GM18505 (cell line): Measurements from ENCODE around the gene THOC2.
"Not testable (repeated sequence)": the region's sequence is repeated elsewhere in the genome, so short reads cannot be mapped to it uniquely, and the experiment has no call there.

ENCODE experiments used
- ATAC-seq: cut with Tn5 transposase; IDR thresholded peaks from one replicate; pipeline ENCODE4 v1.9.1; 2021; ENCODE audit not compliant: unreplicated experiment
- POLR2A ChIP-seq: IDR thresholded peaks from 4 replicates; pipeline ENCODE4 v1.6.1; 2011; ENCODE audit warnings: borderline replicate concordance; ENCODE audit not compliant: insufficient read depth, insufficient read length; ENCODE audit errors: extremely low read depth

THOC2 gene

GRCh38 chrX:123603491-123603890 lies 129.4 kb downstream of the THOC2 start:
- no peak for ATAC-seq
- no peak for TF ChIP-seq POLR2A

DNA sequence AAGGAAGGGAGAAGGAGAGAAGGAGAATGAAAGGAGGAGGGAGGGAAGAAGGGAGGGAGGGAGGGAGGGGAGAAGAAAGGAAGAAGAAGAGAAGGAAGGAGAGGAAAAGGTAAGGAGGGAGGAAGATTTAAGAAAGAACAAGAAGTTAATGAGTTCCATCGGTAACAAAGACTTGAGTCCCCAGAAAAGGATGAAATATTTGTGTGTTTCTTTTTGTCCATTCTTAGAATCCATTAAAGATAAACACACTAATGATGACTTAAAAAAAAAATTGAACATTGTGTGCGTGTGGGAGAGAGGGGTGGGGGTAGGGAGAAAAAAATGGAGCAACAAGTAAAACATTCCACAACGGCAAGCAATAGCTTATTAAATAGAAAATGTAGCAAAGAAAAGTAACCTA lies 131.4 kb downstream of the THOC2 start:
- no peak for ATAC-seq

GRCh38 chrX:123600181-123600580 lies 132.7 kb downstream of the THOC2 start:
- TF ChIP-seq POLR2A: no peak
- no peak for ATAC-seq

More for the DNA sequence above, 131.4 kb downstream of the THOC2 start:
- no peak for TF ChIP-seq POLR2A

GRCh38 chrX:123590842-123591486 lies 141.9 kb downstream of the THOC2 start:
- peak; percentile 60 for ATAC-seq
- no peak for TF ChIP-seq POLR2A

- TF ChIP-seq POLR2A: no peak
These were observed 144.1 kb downstream of the THOC2 start for GRCh38 chrX:123588723-123589122.

DNA sequence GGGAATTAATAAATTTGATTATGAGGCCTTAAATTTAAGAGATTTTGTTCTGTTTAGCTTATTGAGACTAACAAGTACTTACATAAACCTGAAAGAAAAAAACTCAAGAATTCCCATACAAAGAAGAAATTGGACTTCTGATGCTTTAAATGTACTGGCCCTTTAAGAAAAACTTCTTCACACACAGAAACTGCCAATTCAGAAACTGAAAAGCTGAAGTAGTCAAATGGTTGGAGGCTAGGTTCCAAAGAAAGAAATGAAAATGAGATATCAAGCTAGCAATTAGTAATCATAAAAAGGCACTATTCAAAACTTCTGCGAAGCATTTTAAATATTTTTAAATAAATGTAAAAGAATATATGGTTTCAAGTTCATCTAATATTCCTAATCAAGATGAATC lies 151.3 kb downstream of the THOC2 start:
- peak; percentile 58 for ATAC-seq
- no peak for TF ChIP-seq POLR2A

More at GRCh38 chrX:123588723-123589122, 144.1 kb downstream of the THOC2 start:
- no peak for ATAC-seq

DNA sequence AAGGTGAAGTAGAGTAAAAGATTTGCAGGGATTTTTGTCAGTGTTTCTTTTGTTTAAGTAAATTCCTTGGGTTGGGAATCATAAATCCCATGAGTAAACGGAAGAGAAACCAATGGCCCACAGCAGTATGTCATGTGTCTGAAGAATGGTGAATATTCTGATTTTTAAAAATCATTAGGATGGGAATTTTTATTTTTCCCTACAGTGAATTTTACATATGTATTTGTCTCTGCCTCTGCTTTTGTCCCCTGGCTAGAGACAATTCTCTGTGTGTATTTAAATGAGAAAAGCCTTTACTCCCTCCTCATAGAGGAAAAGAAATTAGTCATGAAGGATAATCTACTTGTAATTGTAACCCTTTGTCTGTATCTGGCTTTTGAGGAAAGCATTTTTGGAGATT lies 152.1 kb downstream of the THOC2 start:
- no peak for ATAC-seq

DNA sequence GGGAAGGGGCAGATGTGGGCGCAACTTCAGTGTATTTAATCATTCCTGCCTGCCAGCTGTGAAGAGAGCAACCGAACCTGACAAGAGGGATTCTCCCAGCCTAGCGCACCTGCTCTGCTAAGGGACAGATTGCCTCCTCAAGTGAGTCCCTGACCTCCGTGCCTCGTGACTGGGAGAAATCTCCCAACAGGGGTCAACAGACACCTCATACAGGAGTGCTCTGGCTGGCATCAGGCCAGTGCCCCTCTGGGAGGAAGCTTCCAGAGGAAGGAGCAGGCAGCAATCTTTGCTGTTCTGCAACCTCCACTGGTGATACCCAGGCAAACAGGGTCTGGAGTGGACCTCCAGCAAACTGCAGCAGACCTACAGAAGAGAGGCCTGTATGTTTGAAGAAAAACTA lies 158.8 kb downstream of the THOC2 start:
- ATAC-seq: not testable (repeated sequence)

More for the DNA sequence above, 152.1 kb downstream of the THOC2 start:
- TF ChIP-seq POLR2A: no peak

DNA sequence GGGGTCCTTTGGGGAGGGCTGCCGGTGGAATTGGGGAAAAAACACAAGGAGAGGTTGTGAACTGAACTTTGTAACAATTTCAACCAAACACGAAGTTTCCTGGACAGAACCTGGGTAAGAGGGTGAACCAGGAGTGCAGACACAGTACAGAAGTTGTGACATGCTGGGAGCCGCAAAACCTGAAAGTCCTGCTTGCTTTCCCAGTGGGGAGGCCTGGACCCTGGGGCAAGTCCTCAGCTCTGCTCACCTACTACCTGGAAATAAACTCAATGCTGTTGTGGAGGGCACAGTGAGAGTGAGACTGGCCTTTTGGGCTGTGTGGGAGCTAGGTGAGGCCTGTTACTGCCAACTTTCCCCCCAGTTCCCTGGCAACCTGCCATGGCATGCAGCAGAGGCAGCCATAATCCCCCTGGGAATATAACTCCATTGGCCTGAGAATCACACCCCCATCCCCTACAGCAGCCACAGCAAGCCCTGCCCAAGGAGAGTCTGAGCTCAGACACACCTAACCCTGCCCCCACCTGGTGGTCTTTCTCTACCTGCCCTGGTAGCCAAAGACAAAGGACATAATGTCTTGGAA lies 162.8 kb downstream of the THOC2 start:
- TF ChIP-seq POLR2A: no peak
- ATAC-seq: no peak

- no peak for TF ChIP-seq POLR2A
- no peak for ATAC-seq
These were observed 169.7 kb downstream of the THOC2 start for GRCh38 chrX:123563167-123563566.

GRCh38 chrX:123562342-123563146 lies 170.3 kb downstream of the THOC2 start:
- TF ChIP-seq POLR2A: no peak
- ATAC-seq: no peak

DNA sequence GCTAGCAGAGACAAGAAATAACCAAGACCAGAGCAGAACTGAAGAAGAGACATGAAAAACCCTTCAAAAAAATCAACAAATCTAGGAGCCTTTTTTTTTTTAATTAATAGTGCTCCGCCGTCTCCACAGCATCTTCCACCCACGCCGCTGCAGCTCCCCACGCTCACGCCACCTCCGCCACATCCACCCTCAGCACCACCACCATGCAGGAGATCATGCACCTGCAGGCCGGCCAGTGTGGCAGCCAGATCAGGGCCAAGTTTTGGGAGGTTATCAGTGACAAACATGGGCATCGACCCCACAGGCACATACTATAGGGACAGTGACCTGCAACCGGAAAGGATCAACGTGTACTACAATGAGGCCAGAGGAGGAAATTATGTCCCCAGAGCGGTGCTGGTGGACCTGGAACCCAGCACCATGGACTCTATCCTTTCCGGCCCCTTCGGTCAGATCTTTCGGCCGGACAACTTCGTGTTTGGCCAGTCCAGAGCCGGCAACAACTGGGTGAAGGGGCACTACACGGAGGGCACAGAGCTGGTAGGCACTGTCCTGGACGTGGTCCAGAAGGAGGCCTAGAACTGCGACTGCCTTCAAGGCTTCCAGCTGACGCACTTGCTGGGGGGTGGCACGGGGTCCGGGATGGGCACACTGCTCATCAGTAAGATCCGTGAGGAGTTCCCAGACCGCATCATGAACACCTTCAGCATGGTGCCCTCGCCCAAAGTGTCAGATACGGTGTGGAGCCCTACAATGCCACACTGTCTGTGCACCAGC lies 171.2 kb downstream of the THOC2 start:
- TF ChIP-seq POLR2A: no peak
- ATAC-seq: no peak

DNA sequence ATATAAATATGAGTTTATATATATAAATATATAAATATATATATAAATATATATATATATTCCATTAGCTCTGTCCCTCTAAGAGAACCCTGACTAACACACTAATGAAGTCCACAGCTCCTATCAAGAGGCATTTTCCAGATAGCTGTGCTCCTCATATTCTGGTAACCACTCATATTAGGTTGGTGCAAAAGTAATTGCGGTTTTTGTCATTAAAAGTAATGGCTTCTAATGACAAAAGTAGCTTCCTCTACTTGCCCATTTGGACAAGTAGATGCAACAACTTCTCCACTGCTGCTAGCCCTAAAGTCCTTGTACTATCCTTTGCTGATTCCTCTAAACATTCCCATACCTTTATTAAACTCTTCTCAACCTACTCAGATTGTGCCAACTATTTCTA lies 182.0 kb downstream of the THOC2 start:
- no peak for ATAC-seq
- TF ChIP-seq POLR2A: no peak
